Measurements from ENCODE around the gene EHD4.

The EHD4 gene

GRCh38 chr15:41939986-41940385 lies 32.4 kb downstream of the EHD4 start:
- no peak for DNase-seq (ENCODE audit: low read depth in 2 of 3, low spot score in 1 of 3)

DNA sequence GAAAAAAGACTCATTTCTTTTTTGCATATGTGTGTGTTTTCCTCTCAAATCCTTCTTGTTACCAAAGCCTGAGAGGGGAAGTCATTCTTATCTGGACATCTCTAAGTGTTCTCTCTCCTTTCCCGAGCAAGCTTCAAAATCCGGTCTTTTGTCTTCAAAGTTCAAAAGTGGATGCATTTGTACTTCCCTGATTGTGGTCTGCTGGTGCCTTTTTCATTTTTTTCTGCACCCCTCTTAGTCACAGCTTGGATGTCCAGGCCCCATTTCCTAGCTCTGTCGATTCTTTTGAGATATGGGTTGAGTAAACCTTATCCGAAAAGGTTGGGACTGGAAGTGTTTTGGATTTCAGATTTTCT lies 34.8 kb downstream of the EHD4 start:
- no peak for DNase-seq (ENCODE audit: low read depth in 2 of 3, low spot score in 1 of 3)

GRCh38 chr15:41936649-41937567 lies 35.4 kb downstream of the EHD4 start:
- peak; percentile 64 to 77 (median 75) for DNase-seq (ENCODE audit: low read depth in 2 of 3, low spot score in 1 of 3)

DNA sequence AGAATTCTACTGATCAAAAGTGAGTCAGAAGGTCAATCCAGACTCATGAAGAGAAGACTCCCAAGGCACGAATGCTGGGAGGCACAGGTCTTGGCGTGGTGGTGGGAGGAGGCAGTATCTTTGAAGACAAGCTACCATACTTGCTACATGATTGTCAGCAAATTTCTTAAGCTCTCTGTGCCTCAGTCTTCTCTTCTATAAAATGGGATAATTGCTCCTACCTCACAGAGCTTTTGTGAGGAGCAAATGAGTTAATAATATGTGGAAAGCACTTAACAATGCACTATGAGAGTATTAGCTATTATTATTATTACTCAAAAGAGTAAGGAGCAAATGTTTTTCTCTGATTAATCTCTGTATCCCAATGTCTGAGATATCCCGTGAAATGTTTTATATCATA lies 36.2 kb downstream of the EHD4 start:
- DNase-seq (ENCODE audit: low read depth in 2 of 3, low spot score in 1 of 3), result no peak

DNA sequence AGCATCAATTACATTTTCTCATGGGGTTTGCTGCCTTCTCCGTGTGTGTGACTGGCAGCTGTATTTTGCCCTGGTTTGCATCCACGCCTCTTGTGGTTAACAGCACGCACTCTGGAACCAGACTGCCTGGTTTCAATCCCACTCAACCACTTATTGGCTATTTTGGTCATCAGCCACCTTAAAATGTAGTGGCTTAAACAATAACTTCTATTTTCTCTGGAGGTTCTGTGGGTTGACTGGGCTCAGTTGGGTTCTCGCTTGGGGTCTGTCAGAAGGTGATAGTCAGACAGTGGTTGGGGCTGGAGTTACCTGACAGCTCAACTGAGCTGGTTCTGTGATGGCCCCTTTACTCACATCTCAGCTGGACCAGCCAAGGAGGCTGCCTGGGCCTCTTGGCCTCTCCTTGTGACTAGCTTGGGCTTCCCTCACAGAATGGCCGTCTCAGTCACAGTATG lies 36.8 kb downstream of the EHD4 start:
- peak in 2 of 3 donors; percentile 25 to 28 for DNase-seq (ENCODE audit: low read depth in 2 of 3, low spot score in 1 of 3)

DNA sequence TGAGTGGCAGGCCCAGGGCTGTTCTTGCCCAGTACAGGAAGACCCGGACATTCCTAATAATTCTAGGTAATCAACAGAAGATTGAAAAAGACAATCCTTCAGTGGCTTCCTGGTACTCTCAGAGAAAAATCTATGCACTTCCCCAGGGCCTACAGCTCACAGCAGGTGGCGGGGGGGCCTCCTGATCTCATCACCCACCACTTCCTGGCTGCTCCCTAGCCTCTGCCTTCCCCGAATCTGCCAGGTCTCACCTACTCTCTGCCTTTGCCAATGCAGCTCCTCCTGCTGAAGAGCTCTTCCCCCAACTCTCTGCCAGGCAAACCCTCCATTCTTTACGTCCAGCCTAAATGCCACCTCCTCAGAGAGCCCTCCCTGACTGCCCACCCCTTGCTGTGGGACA lies 37.5 kb downstream of the EHD4 start:
- peak in 2 of 3 donors; percentile 55 to 61 for DNase-seq (ENCODE audit: low read depth in 2 of 3, low spot score in 1 of 3)

DNA sequence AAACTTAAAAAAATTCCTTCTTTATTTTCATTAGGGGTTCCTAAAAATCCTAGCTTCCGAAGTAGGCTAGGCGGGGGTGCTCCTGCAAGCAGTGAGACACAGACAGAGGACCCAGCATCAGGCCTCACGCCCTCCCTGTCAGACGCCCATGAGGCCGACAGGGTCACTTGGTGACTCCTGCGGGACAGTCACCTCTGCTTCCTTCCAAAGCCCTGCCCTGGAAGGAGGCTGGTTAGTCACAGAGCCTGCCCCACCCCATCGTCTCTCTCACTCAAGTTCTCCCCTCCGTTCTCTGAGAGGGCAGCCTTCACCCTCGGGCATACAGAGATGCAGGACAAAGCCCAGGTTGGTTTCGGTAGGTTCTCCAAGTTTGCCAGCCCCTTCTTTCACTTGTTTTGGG lies 38.6 kb downstream of the EHD4 start:
- DNase-seq (ENCODE audit: low read depth in 2 of 3, low spot score in 1 of 3), result no peak

- no peak for DNase-seq (ENCODE audit: low read depth in 2 of 3, low spot score in 1 of 3)
Observed at GRCh38 chr15:41933326-41933725, 39.0 kb downstream of the EHD4 start.

DNA sequence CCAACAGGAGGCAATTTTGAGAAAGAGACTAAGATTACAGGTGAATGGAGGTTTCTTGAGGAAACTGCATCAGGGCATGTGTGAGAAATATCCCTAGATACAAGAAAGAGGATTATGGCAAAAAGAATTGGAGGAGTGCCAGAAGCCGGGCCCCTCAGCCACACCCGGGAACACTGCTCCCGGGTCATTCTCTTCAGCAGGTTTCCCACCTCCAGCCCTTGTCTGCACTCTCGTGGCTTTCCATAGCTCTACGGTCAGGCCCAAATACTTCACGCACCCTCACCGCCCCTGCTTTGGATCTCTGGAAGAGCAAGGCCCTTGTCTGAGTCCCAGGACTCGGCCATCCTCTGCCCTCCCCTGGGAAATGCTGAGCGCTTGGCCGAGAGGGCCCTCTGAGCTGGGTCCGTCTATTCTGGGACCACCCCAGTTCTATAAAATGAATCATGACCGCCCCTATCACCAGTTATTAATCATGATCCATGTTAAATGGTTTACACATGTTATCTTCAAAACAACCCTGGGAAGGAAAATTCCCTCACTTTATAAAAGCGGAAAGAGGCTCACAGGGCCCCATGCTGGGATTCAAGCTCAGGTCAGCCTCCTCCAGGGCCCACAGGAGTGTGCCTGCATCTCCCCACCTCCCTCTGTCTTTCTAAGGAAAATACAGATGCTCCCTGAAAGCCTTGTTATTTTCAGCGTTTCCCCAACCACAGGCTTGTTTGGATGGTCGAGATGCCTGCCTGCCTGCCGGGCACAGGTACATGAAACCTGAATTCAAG lies 39.7 kb downstream of the EHD4 start:
- DNase-seq (ENCODE audit: low read depth in 2 of 3, low spot score in 1 of 3), result no peak

DNA sequence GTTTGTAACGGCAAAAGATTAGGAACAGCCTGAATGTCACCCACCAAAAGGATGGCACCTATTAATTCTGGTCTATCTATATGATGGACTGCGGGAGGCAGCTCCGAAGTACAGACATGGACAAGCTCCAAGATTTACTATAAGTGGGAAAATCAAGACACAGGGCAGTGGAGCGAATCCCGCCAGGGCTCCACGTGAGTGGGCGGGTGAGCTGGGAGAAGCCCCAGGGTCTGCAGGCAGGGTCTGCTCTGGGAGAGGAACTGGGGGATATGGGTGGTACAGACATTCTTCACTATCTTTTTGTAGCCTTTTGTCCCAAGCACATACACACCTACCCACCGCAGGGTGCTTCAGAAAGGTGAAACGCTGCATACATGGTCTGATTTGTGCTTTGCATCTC lies 40.3 kb downstream of the EHD4 start:
- DNase-seq (ENCODE audit: low read depth in 2 of 3, low spot score in 1 of 3), result no peak

- DNase-seq (ENCODE audit: low read depth in 2 of 3, low spot score in 1 of 3), result no peak
Observed at GRCh38 chr15:41930867-41931222, 41.5 kb downstream of the EHD4 start.

DNA sequence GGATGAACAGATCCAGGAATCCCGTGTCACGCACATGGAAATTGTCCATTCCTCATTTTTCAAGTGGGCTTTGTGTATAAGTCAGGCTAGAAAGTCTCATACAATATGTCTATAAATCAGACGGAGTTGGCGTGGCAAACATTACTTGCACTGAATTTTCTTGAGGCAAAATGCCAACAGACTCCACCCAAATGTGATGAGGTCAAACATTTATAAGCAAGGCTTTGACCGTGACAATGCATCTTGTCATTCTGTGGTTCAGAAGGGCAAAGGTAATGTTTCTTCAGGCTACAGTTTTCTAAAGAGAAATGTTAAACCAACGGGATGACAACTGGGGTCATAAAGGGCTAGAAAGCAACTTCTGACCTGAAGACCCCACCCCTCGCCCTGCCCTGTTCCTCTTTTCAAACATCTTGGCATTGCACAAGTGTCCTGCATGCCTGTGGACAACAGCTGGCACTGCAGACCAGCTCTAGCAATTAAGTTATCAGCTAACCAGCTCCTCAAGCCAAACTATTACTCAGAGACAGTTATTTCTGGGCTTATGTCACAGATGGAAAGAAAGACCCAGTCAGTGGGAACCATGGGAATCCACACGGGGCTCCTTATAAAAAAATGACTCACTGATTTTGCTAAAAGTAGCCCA lies 42.0 kb downstream of the EHD4 start:
- no peak for DNase-seq (ENCODE audit: low read depth in 2 of 3, low spot score in 1 of 3)

GRCh38 chr15:41928637-41929620 lies 43.4 kb downstream of the EHD4 start:
- no peak for DNase-seq (ENCODE audit: low read depth in 2 of 3, low spot score in 1 of 3)

DNA sequence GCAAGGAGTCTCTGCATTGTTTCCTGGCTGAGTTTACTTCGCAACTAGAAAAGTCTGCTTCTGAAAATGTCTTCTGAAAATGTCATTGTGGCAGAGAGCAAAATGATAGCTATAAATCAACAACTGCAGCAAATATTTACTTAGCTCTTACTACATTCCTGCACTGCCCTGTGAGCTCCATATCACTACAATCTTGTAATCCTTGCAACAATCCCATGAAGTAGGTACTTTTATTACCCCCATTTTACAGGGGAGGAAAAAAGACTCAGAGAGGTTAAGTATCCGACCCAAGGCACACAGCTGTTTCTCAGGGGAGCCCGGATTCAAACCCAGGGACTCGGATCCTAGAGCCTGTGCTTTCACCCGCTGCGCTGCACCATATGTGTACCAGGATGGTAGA lies 44.3 kb downstream of the EHD4 start:
- no peak for DNase-seq (ENCODE audit: low read depth in 2 of 3, low spot score in 1 of 3)

DNA sequence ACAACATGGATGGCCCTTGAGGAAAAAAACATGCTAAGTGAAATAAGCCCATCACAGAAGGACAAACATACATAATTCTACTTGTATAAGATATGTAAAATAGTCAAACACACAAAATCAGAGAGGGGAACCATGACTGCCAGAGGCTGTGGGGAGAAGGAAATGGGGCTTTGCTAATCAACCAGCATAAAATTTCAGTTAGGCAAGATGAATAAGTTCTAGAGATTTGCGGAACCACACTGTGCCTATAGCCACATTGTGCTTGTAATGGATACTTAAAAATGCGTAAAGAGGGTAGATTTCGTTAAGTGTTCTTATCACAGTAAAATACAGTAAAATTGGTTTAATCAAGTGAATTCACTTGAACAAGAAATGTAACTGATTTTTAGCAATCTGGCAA lies 44.8 kb downstream of the EHD4 start:
- no peak for DNase-seq (ENCODE audit: low read depth in 2 of 3, low spot score in 1 of 3)

GRCh38 chr15:41926185-41927056 lies 45.9 kb downstream of the EHD4 start:
- DNase-seq (ENCODE audit: low read depth in 2 of 3, low spot score in 1 of 3), result no peak

- DNase-seq (ENCODE audit: low read depth in 2 of 3, low spot score in 1 of 3), result no peak
Observed at GRCh38 chr15:41925086-41925608, 47.2 kb downstream of the EHD4 start.

GRCh38 chr15:41923401-41923997 lies 48.9 kb downstream of the EHD4 start:
- DNase-seq (ENCODE audit: low read depth in 2 of 3, low spot score in 1 of 3), result no peak

DNA sequence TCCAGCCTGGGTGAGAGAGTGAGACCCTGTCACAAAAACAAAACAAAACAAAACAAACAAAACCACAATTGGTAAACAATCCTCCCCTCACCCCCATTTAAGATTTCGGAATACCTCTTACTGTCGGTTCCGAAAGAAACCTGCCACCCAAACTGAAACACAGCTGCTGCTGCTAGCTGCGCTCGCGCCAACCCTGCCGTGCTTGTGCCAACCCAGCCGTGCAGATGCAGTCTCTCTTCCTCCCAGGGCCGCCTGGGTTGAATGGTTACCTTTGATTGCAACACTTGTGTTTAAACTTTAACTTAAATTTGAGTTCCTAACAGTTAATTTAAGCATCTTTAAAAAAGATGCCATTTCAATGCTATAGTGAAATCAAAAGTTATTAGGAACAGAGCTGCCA lies 50.0 kb downstream of the EHD4 start:
- DNase-seq (ENCODE audit: low read depth in 2 of 3, low spot score in 1 of 3), result no peak

Data from stimulated activated CD4-positive, alpha-beta T cell treated with anti-CD3 and anti-CD28 coated beads, Interleukin-12 subunit alpha, Interleukin-12 subunit beta, amount 100 ng/mL, for 48 hours (primary cell).